GM21737 (cell line): ENCODE results near the gene DAZL.

ENCODE experiments used
- ATAC-seq: cut with Tn5 transposase; IDR thresholded peaks from one replicate; pipeline ENCODE4 v1.9.1; 2021; ENCODE audit warnings: mild to moderate bottlenecking, moderate library complexity; ENCODE audit not compliant: unreplicated experiment

The DAZL gene

GRCh38 chr3:16546186-16547010, 58.8 kb downstream of the DAZL start:
- no peak for ATAC-seq

GRCh38 chr3:16545413-16546185, 59.6 kb downstream of the DAZL start:
- ATAC-seq: no peak

GRCh38 chr3:16543242-16543864, 61.9 kb downstream of the DAZL start:
- ATAC-seq: no peak

DNA sequence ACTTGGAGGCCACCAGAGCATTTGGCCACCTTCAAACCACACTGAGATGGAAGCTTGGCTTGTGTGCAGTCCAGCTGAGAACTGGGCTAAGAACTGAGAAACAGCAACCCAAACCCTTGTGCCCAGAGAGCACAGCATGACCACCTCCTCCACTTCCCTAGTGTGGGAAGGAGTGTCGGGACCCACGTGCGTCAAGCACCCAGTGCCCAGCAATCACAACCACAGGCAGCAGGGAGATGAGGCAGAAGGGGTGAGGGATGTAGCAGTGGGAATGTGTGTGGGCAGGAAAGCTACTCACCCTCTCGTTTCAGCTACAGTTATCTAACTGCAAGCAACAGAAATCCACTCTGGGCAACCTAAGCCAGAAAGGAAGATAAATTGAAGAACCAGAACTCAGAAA, 66.7 kb downstream of the DAZL start:
- ATAC-seq: no peak

GRCh38 chr3:16536996-16537395, 68.2 kb downstream of the DAZL start:
- ATAC-seq: no peak
